ENCODE measurements around the gene GRK5.

GRK5 gene

DNA sequence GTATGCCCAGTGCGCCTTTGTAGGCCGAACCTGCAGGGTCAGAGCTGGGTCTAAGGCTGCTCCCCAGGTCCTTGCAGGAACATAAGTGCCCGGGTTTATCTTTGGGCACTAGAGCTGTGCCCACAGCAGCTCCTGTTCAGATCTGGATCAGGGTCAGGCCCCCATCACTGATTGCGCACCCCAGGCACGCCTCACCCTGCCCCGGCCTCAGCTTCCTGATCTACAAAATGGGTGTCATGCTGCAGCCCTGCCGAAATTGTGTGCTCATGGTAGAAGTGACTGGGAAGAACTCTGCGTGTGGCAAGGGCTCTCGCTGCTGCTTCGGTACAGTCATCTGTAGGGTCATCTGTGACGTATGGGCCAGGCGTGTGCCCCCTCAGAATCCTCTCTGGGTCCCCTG lies 100.7 kb downstream of the GRK5 start:
- TF ChIP-seq, protein P1, sequence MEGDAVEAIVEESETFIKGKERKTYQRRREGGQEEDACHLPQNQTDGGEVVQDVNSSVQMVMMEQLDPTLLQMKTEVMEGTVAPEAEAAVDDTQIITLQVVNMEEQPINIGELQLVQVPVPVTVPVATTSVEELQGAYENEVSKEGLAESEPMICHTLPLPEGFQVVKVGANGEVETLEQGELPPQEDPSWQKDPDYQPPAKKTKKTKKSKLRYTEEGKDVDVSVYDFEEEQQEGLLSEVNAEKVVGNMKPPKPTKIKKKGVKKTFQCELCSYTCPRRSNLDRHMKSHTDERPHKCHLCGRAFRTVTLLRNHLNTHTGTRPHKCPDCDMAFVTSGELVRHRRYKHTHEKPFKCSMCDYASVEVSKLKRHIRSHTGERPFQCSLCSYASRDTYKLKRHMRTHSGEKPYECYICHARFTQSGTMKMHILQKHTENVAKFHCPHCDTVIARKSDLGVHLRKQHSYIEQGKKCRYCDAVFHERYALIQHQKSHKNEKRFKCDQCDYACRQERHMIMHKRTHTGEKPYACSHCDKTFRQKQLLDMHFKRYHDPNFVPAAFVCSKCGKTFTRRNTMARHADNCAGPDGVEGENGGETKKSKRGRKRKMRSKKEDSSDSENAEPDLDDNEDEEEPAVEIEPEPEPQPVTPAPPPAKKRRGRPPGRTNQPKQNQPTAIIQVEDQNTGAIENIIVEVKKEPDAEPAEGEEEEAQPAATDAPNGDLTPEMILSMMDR (conservative IDR thresholded peaks at IDR 0.05; ENCODE audit: low read depth, low read length): no peak
- no peak overlapping the region for H3K4me3 ChIP-seq (ENCODE audit: low read depth, low read length)
- no peak for DNase-seq (ENCODE audit: low read depth)

DNA sequence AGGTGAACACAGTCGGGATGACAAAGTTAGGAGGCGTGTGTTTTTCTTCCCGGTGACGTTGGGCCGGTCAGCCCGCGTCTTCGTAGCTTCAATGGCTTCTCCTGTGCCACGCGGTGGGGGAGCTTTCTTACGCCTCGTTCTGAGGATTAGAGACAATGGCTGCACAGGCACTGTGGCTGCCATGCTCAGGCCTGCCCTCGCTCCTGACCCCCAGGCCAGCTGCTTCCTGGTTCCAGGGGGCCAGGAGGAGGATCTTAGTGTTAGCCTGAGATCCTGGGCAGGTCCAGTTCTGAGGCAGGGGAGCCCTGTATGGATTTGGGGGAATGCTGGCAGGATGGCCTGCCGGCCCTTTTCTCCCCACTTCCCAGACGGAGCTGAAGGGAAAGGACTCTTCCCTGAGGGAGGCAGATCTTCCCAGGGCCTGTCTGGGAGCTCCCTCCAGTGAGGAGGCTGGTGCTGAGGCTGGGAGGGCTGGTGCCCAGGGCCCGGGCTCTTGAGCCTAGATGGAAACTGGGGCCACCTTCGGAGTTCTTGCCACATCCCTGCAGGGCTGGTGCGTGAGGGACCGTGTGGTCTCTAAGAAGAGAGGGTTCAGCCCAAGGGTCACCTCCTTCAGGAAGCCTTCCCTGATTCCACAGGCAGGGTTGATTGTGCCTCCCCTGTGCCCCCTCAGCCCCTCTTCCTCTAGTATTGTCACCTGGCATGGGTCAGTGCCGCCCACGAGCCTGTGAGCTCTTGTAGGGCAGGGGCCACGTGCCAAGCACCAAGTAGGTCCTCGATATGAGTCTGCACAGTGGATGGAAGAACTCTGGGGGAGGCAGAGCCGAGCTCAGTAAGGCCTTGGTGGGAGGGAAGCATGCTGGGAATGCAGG lies 101.4 kb downstream of the GRK5 start:
- DNase-seq (ENCODE audit: low read depth): no peak
- TF ChIP-seq, protein P1 (conservative IDR thresholded peaks at IDR 0.05; ENCODE audit: low read depth, low read length): no peak

DNA sequence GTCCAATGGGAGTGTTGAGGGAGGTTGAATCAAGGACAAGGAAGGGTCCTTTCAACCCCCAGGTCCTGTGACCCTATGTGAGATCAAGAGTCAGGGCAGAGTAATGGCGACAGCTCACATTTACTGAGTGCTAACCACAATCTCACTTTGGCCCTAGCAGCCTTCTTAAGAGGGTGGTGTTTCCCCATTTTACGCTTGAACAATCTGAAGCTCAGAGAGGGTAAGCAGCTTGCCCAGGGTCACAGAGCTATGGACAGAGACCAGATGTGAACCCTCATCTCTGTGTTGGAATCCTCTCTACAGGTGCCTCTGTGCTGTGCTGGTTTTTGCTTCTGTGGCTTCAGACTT lies 102.0 kb downstream of the GRK5 start:
- H3K4me3 ChIP-seq (ENCODE audit: low read depth, low read length): no peak overlapping the region
- TF ChIP-seq, protein P1 (conservative IDR thresholded peaks at IDR 0.05; ENCODE audit: low read depth, low read length): no peak
- DNase-seq (ENCODE audit: low read depth): no peak

More for the DNA sequence above, 101.4 kb downstream of the GRK5 start:
- no peak overlapping the region for H3K4me3 ChIP-seq (ENCODE audit: low read depth, low read length)

DNA sequence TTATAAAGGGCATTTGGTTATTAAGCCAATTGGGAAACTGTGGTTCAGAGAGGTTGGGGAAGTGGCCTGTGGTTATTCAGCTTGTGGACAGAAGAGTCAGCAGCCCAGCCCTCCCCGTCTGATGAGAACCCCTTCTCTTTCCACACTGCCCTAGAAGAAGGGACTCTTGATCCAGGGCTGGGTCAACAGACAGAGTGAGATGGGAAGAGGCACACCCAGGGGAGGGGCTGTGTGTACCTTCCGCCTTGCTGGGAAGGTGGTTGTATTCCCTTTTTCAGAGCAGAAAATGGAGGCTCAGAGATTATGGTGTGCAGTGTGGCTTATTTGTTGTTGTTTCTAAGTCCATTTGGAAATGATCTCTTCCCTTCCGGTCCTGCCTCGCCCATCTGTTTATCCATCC lies 103.4 kb downstream of the GRK5 start:
- TF ChIP-seq, protein P1 (conservative IDR thresholded peaks at IDR 0.05; ENCODE audit: low read depth, low read length): no peak
- H3K4me3 ChIP-seq (ENCODE audit: low read depth, low read length): no peak overlapping the region
- DNase-seq (ENCODE audit: low read depth): no peak

DNA sequence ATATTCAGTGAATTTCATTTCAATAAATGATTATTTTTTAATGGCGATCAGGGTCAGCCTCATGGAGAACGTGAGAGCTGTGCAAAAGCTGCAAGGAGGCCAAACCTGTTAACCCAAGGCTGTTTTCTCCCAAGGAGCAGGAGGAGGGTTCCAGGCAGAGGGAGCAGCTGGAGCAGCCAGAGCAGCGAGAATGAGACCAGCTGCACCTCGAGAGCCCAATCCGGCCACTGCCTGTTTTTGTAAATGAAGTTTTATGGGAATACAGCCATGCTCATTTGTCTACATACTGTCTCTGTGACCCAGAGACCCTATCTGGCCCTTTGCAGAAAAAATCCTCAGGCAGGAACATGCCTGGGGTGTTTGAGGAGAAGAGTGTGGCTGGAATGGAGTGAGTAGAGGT lies 104.9 kb downstream of the GRK5 start:
- TF ChIP-seq, protein P1 (conservative IDR thresholded peaks at IDR 0.05; ENCODE audit: low read depth, low read length): no peak
- DNase-seq (ENCODE audit: low read depth): no peak
- H3K4me3 ChIP-seq (ENCODE audit: low read depth, low read length): no peak overlapping the region

DNA sequence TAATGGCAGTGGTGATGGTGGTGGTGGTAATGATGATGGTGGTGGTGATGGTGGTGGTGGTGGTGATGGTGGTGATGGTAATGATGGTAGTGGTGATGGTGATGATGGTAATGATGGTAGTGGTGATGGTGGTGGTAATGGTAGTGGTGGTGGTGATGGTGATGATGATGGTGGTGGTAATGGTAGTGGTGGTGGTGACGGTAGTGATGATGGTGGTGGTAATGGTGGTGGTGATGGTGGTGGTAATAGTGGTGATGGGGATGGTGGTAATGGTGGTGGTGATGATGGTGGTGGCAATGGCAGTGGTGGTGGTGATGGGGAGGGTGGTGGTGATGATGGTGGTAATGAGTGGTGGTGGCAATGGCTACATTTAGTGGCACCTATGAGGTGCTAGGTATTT lies 105.7 kb downstream of the GRK5 start:
- no peak for DNase-seq (ENCODE audit: low read depth)
- no peak overlapping the region for H3K4me3 ChIP-seq (ENCODE audit: low read depth, low read length)
- TF ChIP-seq, protein P1 (conservative IDR thresholded peaks at IDR 0.05; ENCODE audit: low read depth, low read length): no peak

DNA sequence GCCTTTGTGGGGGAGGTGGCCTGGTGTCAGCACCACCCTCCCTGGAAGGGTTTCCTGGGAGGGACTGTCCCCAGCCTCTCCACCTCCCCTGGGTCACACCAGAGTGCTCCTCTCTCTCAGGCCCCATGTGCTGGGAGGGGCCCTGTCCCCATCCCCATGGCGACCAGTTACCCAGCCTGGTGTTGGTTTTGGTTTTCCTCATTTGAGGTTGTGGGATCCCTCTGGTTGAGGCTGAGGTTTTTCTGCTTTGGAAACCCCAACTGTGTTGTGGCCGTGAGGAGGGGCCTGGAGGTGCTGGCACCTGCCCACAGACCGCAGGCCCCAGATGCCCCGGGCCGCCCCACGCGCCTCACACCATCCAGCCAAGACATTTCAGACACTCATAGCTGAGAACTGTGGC lies 106.3 kb downstream of the GRK5 start:
- TF ChIP-seq, protein P1 (conservative IDR thresholded peaks at IDR 0.05; ENCODE audit: low read depth, low read length): no peak
- DNase-seq (ENCODE audit: low read depth): no peak
- H3K4me3 ChIP-seq (ENCODE audit: low read depth, low read length): no peak overlapping the region

Data from choroid plexus epithelial cell (primary cell).